Neural cell (in vitro differentiated cells): ENCODE results near the gene TSR1. TPM values are rescaled to one million over a fixed set of nuclear protein-coding genes. Genes with fewer than 3 reads are reported as not detected.

Source experiments
- H2AFZ ChIP-seq: fragments of 200-600, 300-800 bp; sonication (generic), shearing (Covaris generic); 2 replicates; pipeline ENCODE4 v1.6.0; 2014; ENCODE audit warnings: low read depth, mild to moderate bottlenecking, antibody characterized with exemption, low read length, moderate library complexity
- H3F3A ChIP-seq: fragments of 200-600 bp; shearing (Covaris generic); 2 replicates; pipeline ENCODE4 v1.6.1; 2016; ENCODE audit warnings: mild to moderate bottlenecking, moderate library complexity, mixed read lengths, antibody characterized with exemption, low read length; ENCODE audit not compliant: insufficient read depth, poor library complexity, severe bottlenecking
- H3K27ac ChIP-seq: fragments of 200-600, 300-800 bp; sonication (generic), shearing (Covaris generic); 2 replicates; pipeline ENCODE4 v1.5.1; 2014; ENCODE audit warnings: mild to moderate bottlenecking, low read length, moderate library complexity
- H3K27me3 ChIP-seq: fragments of 300-800, 200-600 bp; sonication (generic), shearing (Covaris generic); 2 replicates; pipeline ENCODE4 v1.6.0; 2014; ENCODE audit warnings: mild to moderate bottlenecking, low read depth, low read length, moderate library complexity; ENCODE audit not compliant: insufficient read depth
- H3K36me3 ChIP-seq: fragments of 300-800, 200-600 bp; sonication (generic), shearing (Covaris generic); 2 replicates; pipeline ENCODE4 v1.5.1; 2014; ENCODE audit warnings: mild to moderate bottlenecking, antibody characterized with exemption, low read length, moderate library complexity; ENCODE audit not compliant: insufficient read depth
- H3K4me2 ChIP-seq: fragments of 300-800, 200-600 bp; sonication (generic), shearing (Covaris generic); 2 replicates; pipeline ENCODE4 v1.6.0; 2014; ENCODE audit warnings: mild to moderate bottlenecking, low read length
- H3K4me3 ChIP-seq: fragments of 300-800, 200-600 bp; sonication (generic), shearing (Covaris generic); 2 replicates; pipeline ENCODE4 v1.5.1; 2014; ENCODE audit warnings: mild to moderate bottlenecking, low read length, moderate library complexity
- H3K79me2 ChIP-seq: fragments of 200-600 bp; shearing (Covaris generic); replicated peaks from 2 replicates; pipeline ENCODE4 v1.6.0; 2014; ENCODE audit warnings: mild to moderate bottlenecking, low read length, moderate library complexity; ENCODE audit not compliant: insufficient read depth
- H3K9ac ChIP-seq: fragments of 300-800, 200-600 bp; sonication (generic), shearing (Covaris generic); 2 replicates; pipeline ENCODE4 v1.6.1; 2016; ENCODE audit warnings: mild to moderate bottlenecking, low read length, mixed read lengths
- H3K9me2 ChIP-seq: fragments of 200-600 bp; shearing (Covaris generic); 2 replicates; pipeline ENCODE4 v1.6.1; 2016; ENCODE audit warnings: mild to moderate bottlenecking, low read length, mixed read lengths; ENCODE audit not compliant: insufficient read depth
- H3K9me3 ChIP-seq: fragments of 200-600, 300-800 bp; sonication (generic), shearing (Covaris generic); 2 replicates; pipeline ENCODE4 v1.6.1; 2016; ENCODE audit warnings: mild to moderate bottlenecking, mixed run types, low read length, moderate library complexity, mixed read lengths
- H4K20me1 ChIP-seq: fragments of 200-600 bp; shearing (Covaris generic); 2 replicates; pipeline ENCODE4 v1.6.1; 2016; ENCODE audit warnings: mild to moderate bottlenecking, mixed run types; ENCODE audit not compliant: insufficient read depth
- CTCF ChIP-seq: fragments of 450-650 bp; IDR thresholded peaks from 2 replicates; pipeline ENCODE4 v1.5.1; 2014; ENCODE audit warnings: antibody characterized with exemption, mild to moderate bottlenecking, moderate library complexity; ENCODE audit not compliant: poor library complexity, severe bottlenecking
- EP300 ChIP-seq: fragments of 450-650 bp; conservative IDR thresholded peaks from 2 replicates; pipeline ENCODE4 v1.6.1; 2014; ENCODE audit warnings: antibody characterized with exemption, mild to moderate bottlenecking, moderate library complexity; ENCODE audit not compliant: poor library complexity, severe bottlenecking
- EZH2 ChIP-seq: fragments of 200-600, 300-800 bp; shearing (Covaris generic), sonication (generic); IDR thresholded peaks from 2 replicates; pipeline ENCODE4 v1.6.1; 2014; ENCODE audit warnings: antibody characterized with exemption, low read length, borderline replicate concordance, mild to moderate bottlenecking; ENCODE audit not compliant: insufficient read depth, poor library complexity, severe bottlenecking
- POLR2AphosphoS5 ChIP-seq: IDR thresholded peaks from 2 replicates; pipeline ENCODE4 v1.6.1; 2012
- RAD21 ChIP-seq: fragments of 450-650 bp; conservative IDR thresholded peaks from 2 replicates; pipeline ENCODE4 v1.6.1; 2014; ENCODE audit warnings: antibody characterized with exemption, mild to moderate bottlenecking, moderate library complexity
- REST ChIP-seq: IDR thresholded peaks from 2 replicates; pipeline ENCODE4 v1.6.1; 2012; ENCODE audit warnings: borderline replicate concordance
- SMC3 ChIP-seq: fragments of 450-650 bp; conservative IDR thresholded peaks from 2 replicates; pipeline ENCODE4 v1.6.1; 2014; ENCODE audit warnings: antibody characterized with exemption, mild to moderate bottlenecking, moderate library complexity; ENCODE audit not compliant: poor library complexity
- TAF1 ChIP-seq: IDR thresholded peaks from 2 replicates; pipeline ENCODE4 v1.6.1; 2012; ENCODE audit warnings: low read depth
- polyA plus RNA-seq: library from polyadenylated mRNA; depleted of rRNA; stranded (reverse); fragments of >200 nt; gene quantifications from 2 replicates; pipeline ENCODE4 v1.2.3, GENCODE V29; 2014

Gene TSR1
- polyA plus RNA-seq, 1 donor from 2014 or later: 31.8 TPM

- Histone ChIP-seq H4K20me1 (no peaks in the 10 kb centered on the region), H3K4me3 (peak overlapping the region; percentile 98), H3K79me2 (peaks cover 29% of the 10 kb centered on the region), H3K9me3 (no peaks in the 10 kb centered on the region), H3K27me3 (no peaks in the 10 kb centered on the region), H3K36me3 (no peaks in the 10 kb centered on the region), H2AFZ (no peak overlapping the region), H3K27ac (peak overlapping the region; percentile 68), H3K9ac (peak overlapping the region; percentile 84), H3K9me2 (no peaks in the 10 kb centered on the region), H3F3A (no peaks in the 10 kb centered on the region), H3K4me2 (peak overlapping the region; percentile 91)
- TF ChIP-seq RAD21 (no peak), EP300 (no peak), SMC3 (no peak), TAF1 (no peak), REST (no peak), CTCF (no peak)
Observed at GRCh38 chr17:2338315-2338657, 2.0 kb upstream of the TSR1 start.

GRCh38 chr17:2337544-2338314 is 1.5 kb upstream of the TSR1 start:
- no peaks in the 10 kb centered on the region for H4K20me1 ChIP-seq
- peak overlapping the region; percentile 84 for H3K9ac ChIP-seq
- H3K4me3 ChIP-seq: peak overlapping the region; percentile 98
- peak overlapping the region; percentile 91 for H3K4me2 ChIP-seq
- peaks cover 29% of the 10 kb centered on the region for H3K79me2 ChIP-seq
- no peak for TF ChIP-seq SMC3
- peak; percentile 38 for TF ChIP-seq POLR2AphosphoS5
- H3F3A ChIP-seq: no peaks in the 10 kb centered on the region
- peak overlapping the region; percentile 68 for H3K27ac ChIP-seq
- no peaks in the 10 kb centered on the region for H3K9me2 ChIP-seq
- no peaks in the 10 kb centered on the region for H3K9me3 ChIP-seq
- no peaks in the 10 kb centered on the region for H3K27me3 ChIP-seq
- H3K36me3 ChIP-seq: no peaks in the 10 kb centered on the region
- no peak overlapping the region for H2AFZ ChIP-seq

GRCh38 chr17:2336852-2337543 is 741 bp upstream of the TSR1 start, which contains the start of gene SGSM2:
SGSM2 (plus strand) TSS chr17:2337501; CDS start chr17:2337689, 188 bp downstream.
- no peaks in the 10 kb centered on the region for H3K36me3 ChIP-seq
- peak within 1 kb of the TSS; percentile 91 for H3K27ac ChIP-seq
- no peaks in the 10 kb centered on the region for H4K20me1 ChIP-seq
- H3K4me3 ChIP-seq: peak within 1 kb of the TSS; percentile 98
- H3K9ac ChIP-seq: peak within 1 kb of the TSS; percentile 84
- H3K79me2 ChIP-seq: peaks cover 29% of the 10 kb centered on the region
- no peaks in the 10 kb centered on the region for H3K9me3 ChIP-seq
- no peaks in the 10 kb centered on the region for H3K27me3 ChIP-seq
- H3F3A ChIP-seq: no peaks in the 10 kb centered on the region
- peak within 1 kb of the TSS; percentile 93 for H3K4me2 ChIP-seq
- H3K9me2 ChIP-seq: no peaks in the 10 kb centered on the region
- H2AFZ ChIP-seq: peak within 1 kb of the TSS; percentile 85
- TF ChIP-seq SMC3 (no peak), EP300 (no peak), POLR2AphosphoS5 (peak; percentile 76), EZH2 (no peak), REST (no peak), TAF1 (peak; percentile 55), CTCF (no peak)
